K562 (cell line): Measurements from ENCODE around the gene PHYKPL. TPM values are rescaled to one million over a fixed set of nuclear protein-coding genes. Genes with fewer than 3 reads are reported as not detected.
A peak's percentile ranks its signal among the peaks of the same experiment; 100 is the strongest.

Source experiments
- CBX2 ChIP-seq: fragments of 200-600 bp; sonication (generic); IDR thresholded peaks from one replicate; pipeline ENCODE4 v1.6.1; 2012; ENCODE audit warnings: mild to moderate bottlenecking, low read length, inconsistent platforms; ENCODE audit not compliant: insufficient read depth, poor library complexity, severe bottlenecking
- CREB5 ChIP-seq: fragments of 250-450 bp; sonication (Bioruptor Pico); IDR thresholded peaks from 2 replicates; pipeline ENCODE4 v1.5.0; 2020; ENCODE audit warnings: mild to moderate bottlenecking
- DIDO1 ChIP-seq: fragments of 450-650 bp; IDR thresholded peaks from 2 replicates; pipeline ENCODE4 v1.6.1; 2016; ENCODE audit warnings: low read depth, missing biosample characterization, missing genetic modification characterization
- DNMT1 ChIP-seq: fragments of 450-650 bp; IDR thresholded peaks from 2 replicates; pipeline ENCODE4 v1.6.1; 2016; ENCODE audit warnings: antibody characterized with exemption, mild to moderate bottlenecking
- E2F3 ChIP-seq: fragments of 250-450 bp; sonication (Bioruptor Pico); IDR thresholded peaks from 2 replicates; pipeline ENCODE4 v1.4.0; 2020; ENCODE audit warnings: mild to moderate bottlenecking
- FOXO4 ChIP-seq: fragments of 450-650 bp; formaldehyde crosslinking; IDR thresholded peaks from 2 replicates; pipeline ENCODE4 v1.4.0; 2020; ENCODE audit warnings: mild to moderate bottlenecking, moderate library complexity
- FOXP1 ChIP-seq: sonication (generic); formaldehyde crosslinking; IDR thresholded peaks from 2 replicates; pipeline ENCODE4 v1.8.0; 2022; ENCODE audit warnings: mild to moderate bottlenecking, missing genetic modification reagents
- HNRNPUL1 ChIP-seq: fragments of 200-400 bp; formaldehyde crosslinking; IDR thresholded peaks from 2 replicates; pipeline ENCODE4 v1.6.1; 2017; ENCODE audit warnings: low read length
- NCOA6 ChIP-seq: fragments of 450-650 bp; IDR thresholded peaks from 2 replicates; pipeline ENCODE4 v1.6.1; 2017; ENCODE audit warnings: mild to moderate bottlenecking
- NCOR1 ChIP-seq: fragments of 450-650 bp; IDR thresholded peaks from 2 replicates; pipeline ENCODE4 v1.6.1; 2016; ENCODE audit warnings: mild to moderate bottlenecking, moderate library complexity
- NRF1 ChIP-seq, 2 experiments: fragments of 450-650 bp; IDR thresholded peaks in 1 of 2; conservative IDR thresholded peaks in 1 of 2; 2 replicates each; pipeline ENCODE4 v1.6.1; 2014; ENCODE audit warnings: mild to moderate bottlenecking in 2 of 2
- PHF20 ChIP-seq: fragments of 450-650 bp; IDR thresholded peaks from 2 replicates; pipeline ENCODE4 v1.6.1; 2018; ENCODE audit not compliant: partially characterized antibody
- POU5F1 ChIP-seq: fragments of 150-350 bp; IDR thresholded peaks from 2 replicates; pipeline ENCODE4 v1.6.1; 2014; ENCODE audit warnings: borderline replicate concordance, low read length, low read depth, mild to moderate bottlenecking; ENCODE audit not compliant: partially characterized antibody
- PTTG1 ChIP-seq: fragments of 450-650 bp; IDR thresholded peaks from 2 replicates; pipeline ENCODE4 v1.6.1; 2016; ENCODE audit warnings: low read depth, mild to moderate bottlenecking, missing genetic modification characterization, missing compliant biosample characterization
- SIRT6 ChIP-seq: IDR thresholded peaks from one replicate; pipeline ENCODE4 v1.6.1; 2012; ENCODE audit warnings: low read depth, mild to moderate bottlenecking, control low read depth, inconsistent platforms, low read length, moderate library complexity
- SIX5 ChIP-seq, 2 experiments: IDR thresholded peaks; 2 replicates each; pipeline ENCODE4 v1.6.1; 2011; ENCODE audit warnings: low read length in 2 of 2, borderline replicate concordance in 1 of 2, low read depth in 1 of 2, mild to moderate bottlenecking in 1 of 2, moderate library complexity in 1 of 2; ENCODE audit not compliant: insufficient read depth in 1 of 2
- SMARCA4 ChIP-seq: fragments of 450-650 bp; IDR thresholded peaks from 2 replicates; pipeline ENCODE4 v1.6.1; 2016
- SNAPC5 ChIP-seq: fragments of 250-450 bp; sonication (Bioruptor Pico); IDR thresholded peaks from 2 replicates; pipeline ENCODE4 v1.8.0; 2021; ENCODE audit warnings: moderate library complexity, mild to moderate bottlenecking, inconsistent platforms
- SUPT5H ChIP-seq: fragments of 450-650 bp; IDR thresholded peaks from 2 replicates; pipeline ENCODE4 v1.6.1; 2016
- XRCC5 ChIP-seq: fragments of 200-400 bp; formaldehyde crosslinking; IDR thresholded peaks from 2 replicates; pipeline ENCODE4 v1.6.1; 2017; ENCODE audit warnings: low read depth, mild to moderate bottlenecking, low read length
- ZNF398 ChIP-seq: fragments of 250-450 bp; sonication (Bioruptor Pico); IDR thresholded peaks from 2 replicates; pipeline ENCODE4 v1.8.0; 2021; ENCODE audit warnings: moderate library complexity, mild to moderate bottlenecking, inconsistent platforms
- ZNF449 ChIP-seq: fragments of 250-450 bp; sonication (Bioruptor Pico); IDR thresholded peaks from 2 replicates; pipeline ENCODE4 v1.8.0; 2022; ENCODE audit warnings: moderate library complexity, mild to moderate bottlenecking, inconsistent platforms
- polyA plus RNA-seq, 8 experiments: library from polyadenylated mRNA; depleted of rRNA in 4 of 8; stranded (reverse) in 5 of 8; unstranded in 3 of 8; fragments of >200 nt; fragmentation: Nextera tagmentation in 2 of 8; fragmentation: Illumina TruSeq in 1 of 8; extraction: Ambion mirVana in 2 of 8; extraction: Trizol in 1 of 8; gene quantifications; 2 replicates each; pipeline versions ENCODE4 v1.2.1 to v1.2.3, GENCODE V29; 2011 to 2014; ENCODE audit warnings: inconsistent platforms in 1 of 8, missing spikeins in 1 of 8
- total RNA-seq, 7 experiments: library from RNA; depleted of rRNA in 6 of 7; stranded (reverse); fragments of >200 nt in 6 of 7; fragmentation: Illumina TruSeq in 2 of 7; extraction: Trizol in 2 of 7; gene quantifications; 2 replicates each; pipeline versions ENCODE4 v1.2.1 to v1.2.3, GENCODE V29; 2011 to 2021; ENCODE audit warnings: low replicate concordance in 1 of 7

The PHYKPL gene
- total and polyA plus RNA-seq, 9 of the 15 experiments (the other 6 are each of a cell fraction or from before 2014, with no cell fraction given): 4.7 to 34.7 (median 18.6) TPM

GRCh38 chr5:178212241-178213002 is 20.2 kb downstream of the PHYKPL start (continued):
- no peak for TF ChIP-seq DIDO1 (tag)
- no peak for TF ChIP-seq NRF1 (conservative IDR thresholded peaks at IDR 0.05 in 1 of 2, IDR thresholded peaks at IDR 0.05 in 1 of 2)
- TF ChIP-seq POU5F1: no peak
- TF ChIP-seq NCOA6: no peak
- no peak for TF ChIP-seq FOXP1 (CRISPR knock-in tag)
- no peak for TF ChIP-seq ZNF398 (CRISPR knock-in tag)
- no peak for TF ChIP-seq PHF20
- TF ChIP-seq CREB5 (CRISPR knock-in tag): no peak
- TF ChIP-seq XRCC5: no peak
- TF ChIP-seq ZNF449 (CRISPR knock-in tag): no peak
- peak; percentile 58 for TF ChIP-seq SUPT5H
- no peak for TF ChIP-seq FOXO4 (CRISPR knock-in tag)
- 0 out of 2 replicates have a peak, but pooled peaks have one; percentile 2 for TF ChIP-seq NCOR1
- TF ChIP-seq SIX5 (IDR thresholded peaks at IDR 0.05; ENCODE audit: borderline replicate concordance in 1 of 2, insufficient read depth in 1 of 2, low read depth in 1 of 2, low read length in 2 of 2): no peak
- no peak for TF ChIP-seq PTTG1
- TF ChIP-seq SMARCA4: no peak
- TF ChIP-seq E2F3 (CRISPR knock-in tag): no peak
- 0 out of 2 replicates have a peak, but pooled peaks have one; percentile 2 for TF ChIP-seq HNRNPUL1
- TF ChIP-seq SNAPC5 (CRISPR knock-in tag): no peak
- no peak for TF ChIP-seq CBX2
- TF ChIP-seq SIRT6: peak; percentile 42
- no peak for TF ChIP-seq DNMT1
